HG03196 (cell line): ENCODE results near the gene PRMT3.
A peak's percentile ranks its signal among the peaks of the same experiment; 100 is the strongest.
"Not testable (repeated sequence)": the region's sequence is repeated elsewhere in the genome, so short reads cannot be mapped to it uniquely, and the experiment has no call there.

Experiments
- ATAC-seq: cut with Tn5 transposase; IDR thresholded peaks from one replicate; pipeline ENCODE4 v1.9.1; 2021; ENCODE audit not compliant: unreplicated experiment

Gene PRMT3

DNA sequence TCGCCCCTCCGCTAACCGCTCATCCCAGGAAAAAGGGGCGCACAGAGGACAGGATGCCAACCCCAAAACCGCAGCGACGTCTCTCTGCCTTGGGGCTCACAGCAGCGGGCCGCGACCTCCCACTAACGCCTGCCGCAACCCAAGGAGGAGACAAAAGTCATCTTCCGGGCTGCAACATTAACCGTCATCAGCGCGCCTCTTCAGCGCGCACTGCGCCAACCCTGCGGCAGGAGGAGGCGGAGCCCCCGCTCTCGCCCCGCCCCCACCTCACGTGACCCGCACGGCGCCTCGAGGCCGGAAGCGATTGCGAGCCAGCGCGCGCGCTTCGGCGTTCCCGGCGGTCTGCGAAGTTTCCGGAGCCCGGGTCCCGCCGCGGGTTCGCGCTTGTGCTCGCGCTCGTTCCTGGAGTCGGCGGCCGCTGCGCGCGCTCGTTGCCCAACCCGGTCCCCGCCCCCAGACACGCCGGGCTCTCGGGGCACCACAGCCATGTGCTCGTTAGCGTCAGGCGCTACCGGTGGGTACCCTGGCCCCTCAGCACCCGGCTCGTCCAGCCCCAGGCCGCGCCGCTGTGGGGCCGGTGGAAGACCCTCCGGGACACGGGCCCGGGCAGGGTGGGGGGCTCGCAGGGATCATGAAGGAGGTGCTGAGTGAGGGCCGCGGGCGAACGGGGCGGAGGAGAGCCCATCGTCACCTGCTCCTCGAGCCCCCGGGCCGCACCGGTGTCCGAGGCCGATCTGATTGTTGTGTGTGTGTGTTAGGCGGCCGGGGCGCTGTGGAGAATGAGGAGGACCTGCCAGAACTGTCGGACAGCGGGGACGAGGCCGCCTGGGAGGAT, at the start of gene PRMT3:
Gene PRMT3 (plus strand): TSS at position 456 of the 835 bp plus-strand sequence. CDS start 31 bp downstream, at position 487.
- ATAC-seq, result peak; percentile 83

DNA sequence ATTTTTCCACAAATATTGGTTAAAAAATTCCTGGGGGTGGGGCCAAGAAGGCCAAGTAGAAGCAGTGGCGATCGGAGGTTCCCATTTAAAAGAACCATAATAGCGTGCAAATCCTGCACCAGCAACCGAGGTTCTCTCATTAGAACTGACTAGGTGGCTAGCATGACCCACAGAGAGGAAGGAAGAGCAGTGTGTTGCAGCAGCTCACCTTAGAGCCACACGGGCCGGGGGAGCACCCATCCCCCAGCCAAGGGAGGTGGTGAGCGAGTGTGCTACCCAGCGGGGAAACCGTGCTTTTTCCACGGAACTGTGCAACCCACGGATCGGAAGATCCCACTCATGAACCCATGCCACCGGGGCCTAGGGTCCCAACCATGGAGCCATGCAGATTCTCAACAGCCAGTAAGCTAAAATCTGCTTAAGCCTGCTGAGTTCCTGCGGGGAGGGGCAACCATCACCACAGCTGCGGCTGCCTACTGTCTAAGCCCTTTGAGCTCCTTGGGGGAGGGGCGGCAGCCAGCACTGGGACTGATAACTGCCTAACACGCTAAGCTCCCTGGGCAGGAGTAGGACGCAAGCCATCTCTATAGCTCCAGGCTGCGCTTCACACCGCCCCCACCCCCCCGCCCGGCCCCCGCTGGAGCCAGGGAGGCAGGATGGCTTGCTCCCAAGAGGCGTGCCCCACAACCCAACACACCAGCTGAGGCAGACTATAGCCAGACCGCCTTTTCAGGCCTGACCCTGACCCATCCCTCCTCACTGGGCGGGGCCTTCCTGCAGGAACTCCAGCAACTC, 45.0 kb upstream of the PRMT3 start:
- ATAC-seq, result no peak

DNA sequence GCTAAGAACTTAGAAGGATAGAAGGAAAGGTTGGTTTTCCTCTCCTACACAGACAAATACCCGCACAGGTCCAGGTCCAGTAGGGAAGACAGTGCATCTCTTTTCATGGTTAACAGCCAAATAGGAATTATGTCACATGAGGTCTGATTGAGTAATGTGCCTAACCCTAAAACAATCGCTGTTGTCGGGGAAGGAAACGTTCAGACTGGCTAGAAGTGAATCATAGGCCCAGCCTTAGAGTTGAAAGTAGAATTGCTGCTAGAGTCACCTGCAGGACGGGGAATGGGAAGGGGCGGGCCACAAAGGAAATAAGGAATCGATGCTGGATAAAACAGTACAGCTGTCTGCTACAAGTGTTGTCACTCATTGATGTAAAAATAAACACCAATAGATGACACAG, 36.4 kb upstream of the PRMT3 start:
- ATAC-seq, result no peak

DNA sequence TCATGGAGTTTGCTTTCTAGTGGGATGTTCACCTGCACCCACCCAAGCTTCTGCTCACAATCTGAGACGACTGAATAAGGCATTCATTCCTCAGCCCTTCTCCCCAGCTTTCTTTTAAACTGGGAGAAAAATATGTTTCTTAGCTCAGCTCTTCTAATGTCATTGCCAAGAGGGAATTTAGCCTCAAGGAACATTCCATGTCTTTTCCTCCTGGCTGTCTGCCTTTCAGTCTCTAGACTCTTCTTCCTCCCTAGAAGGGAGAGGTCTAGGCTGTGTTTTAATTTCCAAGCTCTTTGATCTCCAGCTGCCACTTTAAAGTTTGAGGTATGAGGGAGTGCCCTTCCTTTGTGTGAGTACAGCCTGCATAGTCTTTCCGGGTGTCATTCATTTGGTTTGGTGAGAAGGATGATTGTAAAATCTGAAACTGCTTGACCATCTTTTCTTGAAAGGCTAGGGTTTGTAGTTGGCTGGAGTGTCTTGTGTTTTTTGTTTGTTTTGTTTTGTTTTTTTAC, 35.7 kb upstream of the PRMT3 start:
- ATAC-seq, result no peak

DNA sequence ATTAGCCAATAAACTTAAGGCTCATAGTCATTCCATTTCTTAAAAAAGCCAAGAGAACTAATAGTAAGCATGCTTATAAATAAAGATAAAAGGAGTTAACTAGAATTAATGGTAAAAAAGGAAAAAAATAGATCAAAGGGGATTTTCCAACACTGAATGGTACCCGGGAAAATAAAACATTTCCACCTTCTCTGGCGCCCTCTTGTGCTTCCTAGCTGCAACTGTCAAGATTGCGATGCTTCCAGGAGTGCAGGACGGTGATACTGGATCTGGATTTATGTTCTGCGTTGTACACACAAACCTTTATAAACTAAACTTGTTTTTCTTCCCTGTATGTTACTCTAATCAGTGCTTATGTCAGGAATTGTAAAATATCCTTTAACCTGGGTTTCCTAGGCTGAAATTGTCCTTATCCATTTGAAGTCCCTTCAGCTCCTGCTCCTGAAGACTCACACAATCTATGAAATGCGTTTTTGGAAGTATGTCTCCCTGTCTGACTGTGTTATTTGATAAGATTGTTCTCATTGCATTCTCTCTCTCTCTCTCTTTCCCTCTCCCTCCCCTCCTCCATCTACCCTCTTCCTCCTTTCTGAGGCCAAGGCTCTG, 33.6 kb upstream of the PRMT3 start:
- ATAC-seq, result no peak

DNA sequence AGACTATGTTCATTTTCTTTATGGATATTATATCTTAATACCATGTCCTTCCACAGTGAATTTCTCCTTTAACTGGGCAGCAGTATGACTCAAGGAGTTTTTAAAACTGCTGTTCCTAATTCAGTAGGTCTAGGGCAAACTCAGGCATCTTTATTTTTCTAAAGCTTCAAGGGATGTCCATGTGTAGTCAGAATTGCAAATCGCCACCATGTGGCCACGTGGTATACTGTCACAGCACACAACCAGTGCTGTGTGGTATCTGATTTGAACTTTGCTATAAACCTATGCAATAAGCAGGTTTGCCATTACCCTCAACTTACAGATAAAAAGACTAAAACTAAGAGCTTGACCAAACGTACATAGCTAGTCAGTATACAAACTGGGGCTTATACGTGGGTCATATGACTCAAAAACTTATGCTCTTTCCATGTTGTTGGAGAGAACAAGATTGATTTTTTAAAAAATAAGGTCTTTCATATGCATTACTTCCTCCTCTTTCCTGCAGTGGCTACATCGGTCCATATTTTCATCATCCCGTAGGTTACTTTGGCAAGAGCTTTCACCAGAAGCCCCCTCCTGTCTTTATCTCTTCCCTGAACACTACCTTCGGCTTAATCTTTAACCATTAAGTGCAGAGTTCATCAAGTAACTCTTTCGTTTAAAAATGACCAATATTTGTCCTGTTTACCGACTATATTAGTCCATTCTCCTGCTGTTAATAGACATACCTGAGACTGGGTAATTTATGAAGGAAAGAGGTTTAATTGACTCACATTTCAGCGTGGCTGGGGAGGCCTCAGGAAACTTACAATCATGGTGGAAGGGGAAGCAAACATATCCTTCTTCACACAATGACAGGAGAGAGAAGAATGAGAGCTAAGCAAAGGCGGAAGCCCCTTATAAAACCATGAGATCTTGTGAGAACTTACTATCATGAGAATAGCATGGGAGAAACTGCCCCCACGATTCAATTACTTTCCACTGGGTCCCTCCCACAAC, 32.0 kb upstream of the PRMT3 start:
- ATAC-seq, result peak; percentile 84

DNA sequence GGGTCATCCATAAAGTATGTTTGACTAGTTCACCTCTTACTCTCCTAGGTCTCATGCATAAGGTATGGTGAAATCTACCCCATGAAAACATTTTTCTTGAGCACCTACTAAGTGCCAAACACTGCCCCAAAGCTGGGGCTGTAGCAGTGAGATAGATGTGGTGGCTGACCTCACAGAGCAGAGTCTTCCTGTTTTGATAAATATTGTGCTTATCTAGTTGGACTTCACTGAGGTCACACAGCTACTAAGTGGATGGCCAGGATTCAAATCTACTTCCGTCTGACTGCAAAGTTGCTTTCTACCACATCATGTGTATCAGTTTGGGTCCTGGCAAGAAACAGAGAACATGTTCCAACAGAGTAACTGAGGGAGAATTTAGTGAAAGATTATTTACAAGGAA, 30.4 kb upstream of the PRMT3 start:
- ATAC-seq, result no peak

DNA sequence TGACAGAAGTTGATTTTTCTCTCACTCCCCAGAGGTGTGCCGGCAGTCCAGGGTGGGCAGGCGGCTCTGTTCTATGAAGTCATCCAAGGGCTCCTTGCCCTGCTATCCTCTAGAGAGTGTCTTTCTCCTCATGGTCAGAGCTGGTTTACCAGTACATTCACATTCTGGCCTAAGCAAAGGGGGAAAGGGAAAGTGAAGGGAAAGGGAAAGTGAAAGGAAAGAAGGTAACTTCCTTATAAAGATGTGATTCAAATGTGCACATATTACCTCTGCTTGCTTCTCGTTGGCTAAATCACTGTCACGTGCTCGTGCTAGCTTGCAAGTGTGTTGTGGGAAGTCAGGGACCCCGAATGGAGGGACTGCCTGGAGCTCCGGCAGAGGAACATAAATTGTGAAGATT, 26.9 kb upstream of the PRMT3 start:
- ATAC-seq, result no peak

DNA sequence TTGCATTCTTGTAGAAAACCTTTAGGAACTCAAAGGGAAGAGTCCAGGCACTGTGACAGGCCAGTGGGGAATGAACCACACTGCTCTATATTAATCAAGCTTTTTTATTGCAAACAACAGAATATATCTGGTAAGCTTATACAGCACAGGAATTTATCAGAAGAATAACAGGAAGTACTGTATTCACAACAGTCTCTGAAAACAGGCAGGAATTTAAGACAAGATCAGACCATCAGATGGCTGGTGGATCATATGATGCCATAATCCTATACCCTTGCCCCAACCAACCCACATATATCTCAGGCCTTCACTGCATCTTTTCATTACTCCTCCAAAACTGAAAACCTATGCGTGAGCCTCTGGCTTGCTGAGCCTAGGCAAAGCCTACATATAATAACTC, 25.0 kb upstream of the PRMT3 start:
- ATAC-seq, result no peak

DNA sequence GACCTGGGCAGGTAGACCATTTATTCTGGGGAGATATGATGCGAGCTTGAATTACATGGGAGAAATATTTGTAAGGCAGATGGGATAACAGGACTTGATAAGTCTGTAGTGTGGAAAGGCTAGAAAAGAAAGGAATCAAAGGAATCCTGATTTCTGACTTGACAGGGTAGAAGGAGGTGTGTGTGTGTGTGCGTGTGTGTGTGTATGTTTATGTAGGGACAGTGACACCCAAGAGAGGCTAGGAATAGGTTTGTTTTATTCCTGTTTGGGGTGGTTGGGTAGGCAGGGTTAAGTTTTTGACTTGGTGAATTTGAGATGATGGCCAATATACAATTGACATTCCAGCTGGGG, 24.4 kb upstream of the PRMT3 start:
- ATAC-seq, result no peak

DNA sequence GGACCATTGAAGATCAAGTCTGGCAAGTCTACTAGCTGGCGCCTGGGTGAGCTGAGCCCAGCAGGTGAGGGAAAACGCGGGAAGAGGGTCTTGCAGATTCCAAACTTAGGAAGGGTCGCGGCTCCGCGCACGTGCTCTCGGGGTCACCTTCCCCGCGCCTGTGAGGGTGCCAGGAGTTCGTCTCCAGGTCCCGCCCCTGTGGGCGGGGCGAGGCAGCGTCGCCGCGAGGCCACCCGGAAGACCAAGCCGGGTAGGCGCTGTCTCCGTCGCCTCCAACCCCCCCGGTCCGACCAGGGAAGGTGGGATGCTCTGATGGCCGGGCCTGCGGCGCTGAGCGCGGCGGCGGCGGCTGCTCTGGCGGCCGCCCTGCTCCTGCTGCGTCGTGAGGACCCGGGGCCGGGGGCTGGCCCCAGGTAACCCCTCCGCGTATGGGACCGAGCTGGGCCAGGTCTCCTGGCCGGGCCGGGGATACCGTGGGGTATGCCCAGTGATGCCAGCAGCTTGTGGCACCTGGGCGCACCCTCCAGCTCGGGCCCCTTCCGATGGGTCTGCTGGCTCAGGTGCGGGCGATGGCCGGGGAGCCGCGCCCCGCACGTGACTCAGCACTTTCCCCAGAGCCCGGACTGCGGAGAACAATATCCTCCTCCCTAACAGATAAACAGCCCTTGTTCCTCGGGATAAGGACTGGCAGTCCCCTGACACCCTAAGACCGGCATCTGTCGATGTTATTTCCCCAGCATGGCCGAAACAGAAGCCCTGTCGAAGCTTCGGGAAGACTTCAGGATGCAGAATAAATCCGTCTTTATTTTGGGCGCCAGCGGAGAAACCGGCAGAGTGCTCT, 23.8 kb upstream of the PRMT3 start, which contains the start of gene HTATIP2:
Gene HTATIP2 (plus strand): TSS at position 215 of the 841 bp plus-strand sequence. CDS start 524 bp downstream, at position 739.
- peak; percentile 92 for ATAC-seq

DNA sequence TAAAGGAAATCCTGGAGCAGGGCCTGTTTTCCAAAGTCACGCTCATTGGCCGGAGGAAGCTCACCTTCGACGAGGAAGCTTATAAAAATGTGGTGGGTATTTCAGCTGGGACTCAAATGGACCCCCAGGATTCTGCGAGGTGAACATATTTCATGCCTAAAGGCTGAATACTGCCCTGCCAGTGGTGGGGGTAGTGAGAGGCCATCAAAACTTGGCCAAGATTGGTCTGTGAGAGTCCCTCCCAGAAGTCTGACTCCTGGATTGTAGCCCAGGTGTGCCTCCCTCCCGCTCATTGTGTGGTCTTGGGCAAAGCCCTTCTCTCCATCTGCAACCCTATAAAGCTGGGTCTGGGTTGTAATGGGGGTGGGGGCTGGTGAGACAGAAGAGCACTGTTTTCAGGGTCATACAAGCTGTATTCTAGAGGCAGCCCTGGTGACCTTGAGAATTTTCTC, 23.1 kb upstream of the PRMT3 start:
- no peak for ATAC-seq

DNA sequence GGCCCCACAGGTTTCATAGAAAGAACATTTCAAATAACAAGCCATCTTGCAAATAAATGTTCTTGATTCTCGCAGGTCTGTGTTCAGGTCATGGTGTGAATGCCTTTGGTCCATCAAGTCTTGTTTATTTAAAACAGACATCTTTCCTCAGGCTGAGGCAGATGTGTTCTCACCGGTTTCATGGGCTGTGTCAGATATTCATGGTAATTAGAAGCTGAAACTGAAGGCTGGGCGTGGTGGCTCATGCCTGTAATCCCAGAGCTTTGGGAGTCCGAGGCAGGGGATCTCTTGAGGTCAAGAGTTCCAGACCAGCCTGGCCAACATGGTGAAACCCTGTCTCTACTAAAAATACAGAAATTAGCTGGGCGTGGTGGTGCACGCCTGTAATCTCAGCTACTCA, 22.1 kb upstream of the PRMT3 start:
- not testable (repeated sequence) for ATAC-seq

DNA sequence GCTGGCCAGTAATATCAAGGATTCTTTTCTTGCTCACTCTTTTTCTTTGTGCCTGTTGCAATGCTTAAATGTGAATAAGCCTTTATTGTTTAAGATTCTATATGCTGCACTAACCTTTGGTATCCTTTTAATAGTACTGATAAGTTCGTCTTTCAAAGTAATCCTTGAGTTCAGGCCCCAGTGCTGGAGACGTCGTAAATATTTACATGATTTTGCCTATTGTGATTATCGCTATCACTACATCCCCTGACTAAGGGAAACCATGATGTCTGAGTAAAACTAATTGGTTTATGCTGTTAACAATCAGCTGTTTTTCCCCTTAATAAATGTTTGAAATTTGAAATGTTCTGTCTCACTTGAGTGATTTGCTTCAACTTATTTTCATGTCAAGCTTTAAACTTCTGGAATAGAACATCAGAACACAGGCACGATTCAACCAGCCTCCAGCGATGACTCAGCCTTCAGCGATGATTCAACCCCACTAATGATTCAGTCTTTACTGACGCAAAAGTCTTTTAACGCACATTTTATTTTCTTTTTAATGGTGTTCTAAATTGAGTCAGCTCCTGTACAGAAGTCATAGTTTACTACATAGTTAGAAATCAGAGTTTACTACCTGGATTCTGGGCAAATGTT, 20.1 kb upstream of the PRMT3 start:
- ATAC-seq, result no peak

DNA sequence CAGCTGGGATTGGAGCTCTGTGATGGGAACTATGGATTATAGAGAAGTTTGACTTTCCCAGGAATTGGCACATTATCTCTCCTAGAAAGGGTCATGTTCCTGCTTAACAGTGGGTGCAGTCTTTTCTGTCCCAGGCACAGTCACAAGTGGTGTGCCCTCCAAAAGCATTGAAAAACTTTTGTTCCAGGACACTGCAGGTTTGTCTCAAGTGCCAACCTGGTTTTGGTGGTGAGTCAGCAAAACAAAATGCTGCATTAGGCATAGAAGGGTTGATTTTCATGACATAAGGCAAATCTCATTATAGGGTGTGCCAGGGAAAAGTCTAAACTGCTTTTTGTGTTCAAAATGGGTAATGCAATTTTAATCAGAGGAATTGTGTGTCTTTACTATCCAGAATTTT, 19.1 kb upstream of the PRMT3 start:
- ATAC-seq, result no peak

DNA sequence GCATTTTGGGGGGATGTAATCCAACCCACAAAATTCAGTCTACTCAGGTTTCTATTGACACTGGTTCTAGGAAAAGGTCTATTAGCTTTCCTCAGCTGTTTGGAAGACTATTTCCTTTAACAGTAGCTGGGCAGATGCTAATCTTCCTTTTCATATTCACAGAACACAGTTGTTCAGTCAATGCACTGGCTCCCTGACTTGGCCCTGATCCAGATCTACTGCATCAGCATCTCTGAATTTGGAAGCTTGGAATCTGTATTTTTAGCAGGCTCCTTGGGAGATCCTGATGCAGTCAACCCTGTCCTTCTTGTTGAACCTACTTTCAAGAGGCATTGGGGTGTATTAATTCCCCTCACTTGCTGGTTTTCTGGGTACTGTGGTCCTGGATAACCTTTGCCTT, 17.7 kb upstream of the PRMT3 start:
- no peak for ATAC-seq

DNA sequence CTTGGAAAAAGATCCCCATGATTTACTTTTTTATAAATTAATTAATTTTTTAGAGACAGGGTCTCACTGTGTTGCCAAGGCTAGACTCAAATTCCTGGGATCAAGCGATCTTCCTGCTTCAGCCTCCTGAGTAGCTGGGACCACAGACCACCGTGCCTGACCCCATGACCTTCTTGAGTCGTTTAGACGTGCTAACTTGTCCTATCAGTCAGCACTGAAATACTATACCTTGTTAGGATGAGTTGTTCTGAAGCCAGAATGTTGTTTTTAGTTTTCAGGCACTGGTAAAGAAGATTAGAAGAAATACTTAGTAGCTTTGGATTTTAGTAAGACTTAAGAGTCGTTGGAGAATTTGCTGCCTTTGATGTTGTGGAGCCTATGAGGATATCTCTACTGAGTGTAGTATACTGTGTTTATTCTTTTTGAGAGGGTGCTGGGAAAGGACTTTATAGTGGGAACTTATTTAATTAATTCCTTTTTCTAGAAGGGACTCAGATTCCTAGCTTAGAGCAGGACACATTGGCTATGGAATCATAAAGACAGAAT, 15.4 kb upstream of the PRMT3 start:
- no peak for ATAC-seq

DNA sequence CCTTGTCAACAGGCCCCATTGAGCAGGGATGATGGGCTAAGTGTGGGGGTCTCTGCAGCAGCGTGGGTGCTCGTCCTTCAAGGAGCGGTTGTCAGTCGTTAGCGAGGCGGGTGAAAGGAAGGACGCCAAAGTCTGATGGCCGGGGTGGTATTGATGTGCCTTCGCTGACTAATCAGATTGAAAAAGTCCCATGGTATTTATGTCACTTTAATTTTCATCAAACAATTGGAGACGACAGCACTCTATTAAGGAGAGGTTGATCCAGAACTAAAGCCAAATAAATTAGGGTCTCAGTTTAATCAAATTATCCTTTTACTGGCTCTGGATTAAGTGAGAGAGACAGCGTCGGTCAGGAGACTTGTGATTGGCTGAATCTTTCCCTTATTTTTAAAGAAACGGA, 14.4 kb upstream of the PRMT3 start:
- ATAC-seq, result no peak
